Retinal pigment epithelial cell (primary cell): ENCODE results near the gene SHMT1.

Experiments used
- DNase-seq: peaks from one replicate; pipeline ENCODE4 v3.0.0-alpha.2; 2010; ENCODE audit warnings: low read depth
- H3K4me3 ChIP-seq: 2 replicates; pipeline ENCODE4 v1.5.1; 2011; ENCODE audit warnings: mild to moderate bottlenecking, low read length, control low read depth, moderate library complexity
- CTCF ChIP-seq: conservative IDR thresholded peaks from 2 replicates; pipeline ENCODE4 v1.5.1; 2011; ENCODE audit warnings: low read depth, low read length, control low read depth, inconsistent platforms

Gene SHMT1

GRCh38 chr17:18332909-18333489, 30.4 kb downstream of the SHMT1 start:
- DNase-seq, result no peak

GRCh38 chr17:18331879-18332278, 31.5 kb downstream of the SHMT1 start:
- no peak overlapping the region for H3K4me3 ChIP-seq
- TF ChIP-seq CTCF, result no peak
- DNase-seq, result no peak

More at GRCh38 chr17:18332909-18333489, 30.4 kb downstream of the SHMT1 start:
- no peak overlapping the region for H3K4me3 ChIP-seq
- no peak for TF ChIP-seq CTCF

GRCh38 chr17:18328643-18329204, 34.6 kb downstream of the SHMT1 start:
- TF ChIP-seq CTCF, result no peak
- DNase-seq, result no peak

GRCh38 chr17:18327556-18327955, 35.8 kb downstream of the SHMT1 start:
- H3K4me3 ChIP-seq, result no peak overlapping the region
- DNase-seq, result no peak
- TF ChIP-seq CTCF, result no peak

More at GRCh38 chr17:18328643-18329204, 34.6 kb downstream of the SHMT1 start:
- H3K4me3 ChIP-seq, result no peak overlapping the region

- TF ChIP-seq CTCF, result no peak
- no peak overlapping the region for H3K4me3 ChIP-seq
- DNase-seq, result no peak
These were observed 36.3 kb downstream of the SHMT1 start for GRCh38 chr17:18327093-18327492.

- H3K4me3 ChIP-seq, result no peak overlapping the region
- no peak for TF ChIP-seq CTCF
- DNase-seq, result no peak
These were observed 36.8 kb downstream of the SHMT1 start for GRCh38 chr17:18326572-18326971.

GRCh38 chr17:18326039-18326438, 37.3 kb downstream of the SHMT1 start:
- TF ChIP-seq CTCF, result no peak
- no peak for DNase-seq

More at GRCh38 chr17:18326039-18326438, 37.3 kb downstream of the SHMT1 start:
- no peak overlapping the region for H3K4me3 ChIP-seq
